Natural killer cell (primary cell): Measurements from ENCODE around the gene DLG5. TPM values are rescaled to one million over a fixed set of nuclear protein-coding genes. Genes with fewer than 3 reads are reported as not detected.

ENCODE experiments used
- ATAC-seq, 3 donors: fragments of 150-1000 bp in 2 of 3; fragments of 200-7000 bp in 1 of 3; cut with Tn5 transposase; 1 replicate in 1 of 3; 2 replicates in 2 of 3; pipeline ENCODE4 v1.10.0; 2021; ENCODE audit warnings: mild to moderate bottlenecking in 2 of 3, moderate library complexity in 2 of 3
- DNase-seq, 2 donors: peaks; one replicate each; pipeline versions ENCODE4 v3.0.0 to v3.0.0-alpha.2; 2013 to 2021; ENCODE audit warnings: mixed read lengths in 1 of 2
- H3K27ac ChIP-seq: one replicate; pipeline ENCODE4 v1.5.1; 2013; ENCODE audit warnings: mild to moderate bottlenecking, low read length
- H3K27me3 ChIP-seq: one replicate; pipeline ENCODE4 v1.6.1; 2013; ENCODE audit warnings: low read length; ENCODE audit not compliant: control insufficient read depth, insufficient read depth
- H3K36me3 ChIP-seq: one replicate; pipeline ENCODE4 v1.6.1; 2013; ENCODE audit warnings: low read length; ENCODE audit not compliant: control insufficient read depth, insufficient read depth
- H3K4me1 ChIP-seq: one replicate; pipeline ENCODE4 v1.6.1; 2013; ENCODE audit warnings: low read length; ENCODE audit not compliant: control insufficient read depth, insufficient read depth
- H3K4me3 ChIP-seq: one replicate; pipeline ENCODE4 v1.5.1; 2013; ENCODE audit warnings: low read length
- H3K9me3 ChIP-seq: one replicate; pipeline ENCODE4 v1.6.1; 2013; ENCODE audit warnings: low read length; ENCODE audit not compliant: control insufficient read depth, insufficient read depth
- H3K27ac Mint-ChIP-seq, 2 donors: one replicate each; pipeline ENCODE4 v1.8.0; 2022; ENCODE audit warnings: mild to moderate bottlenecking in 2 of 2, mixed read lengths in 2 of 2, moderate library complexity in 1 of 2
- H3K27me3 Mint-ChIP-seq, 2 donors: one replicate each; pipeline ENCODE4 v1.8.0; 2022; ENCODE audit warnings: low read depth in 2 of 2, mixed read lengths in 2 of 2
- H3K36me3 Mint-ChIP-seq: one replicate; pipeline ENCODE4 v1.8.0; 2022; ENCODE audit warnings: mixed read lengths
- H3K4me1 Mint-ChIP-seq, 2 donors: one replicate each; pipeline ENCODE4 v1.8.0; 2022; ENCODE audit warnings: mixed read lengths in 2 of 2
- H3K4me3 Mint-ChIP-seq: one replicate; pipeline ENCODE4 v1.8.0; 2022; ENCODE audit warnings: mild to moderate bottlenecking, moderate library complexity, mixed read lengths
- H3K9me3 Mint-ChIP-seq, 2 donors: one replicate each; pipeline ENCODE4 v1.8.0; 2022; ENCODE audit warnings: mixed read lengths in 2 of 2
- CTCF ChIP-seq: fragments of 200-600 bp; IDR thresholded peaks from one replicate; pipeline ENCODE4 v1.8.0; 2022; ENCODE audit warnings: antibody characterized with exemption
- WGBS: methylation state at CpG from one replicate; pipeline ENCODE4 v1.1.7; 2013; ENCODE audit warnings: missing lambda C conversion rate; ENCODE audit not compliant: insufficient coverage; 5-methylcytosine and 5-hydroxymethylcytosine counted together
- intact Hi-C: fragments of 100-400 bp; cut with micrococcal nuclease; formaldehyde crosslinking; loops from one replicate; pipeline ENCODE4 v1.14.2; 2022
- total RNA-seq, 4 donors: library from RNA; stranded (reverse); fragments of 120-200 nt in 1 of 4; gene quantifications; one replicate each; pipeline versions ENCODE4 v1.2.3 to v1.2.4, GENCODE V29; 2013 to 2022

Gene DLG5
- total RNA-seq, 3 donors from 2014 or later (not counting 1 experiment from before 2014, with no cell fraction given) = 52.8 to 75.0 (median 52.9) TPM

GRCh38 chr10:77961668-77962067 lies 35.1 kb upstream of the DLG5 start:
- H3K27me3 ChIP-seq = no peaks in the 10 kb centered on the region
- intact Hi-C loops = no loop called here
- no peaks in the 10 kb centered on the region for H3K4me1 Mint-ChIP-seq
- H3K36me3 Mint-ChIP-seq = no peaks in the 10 kb centered on the region
- no peak overlapping the region for H3K27ac ChIP-seq
- H3K9me3 Mint-ChIP-seq = no peaks in the 10 kb centered on the region
- H3K27ac Mint-ChIP-seq = no peak overlapping the region
- no peaks in the 10 kb centered on the region for H3K4me1 ChIP-seq
- 79% methylated on average over 6 of the region's 6 CpGs for WGBS
- no peaks in the 10 kb centered on the region for H3K9me3 ChIP-seq
- TF ChIP-seq CTCF = no peak
- peaks cover 0 to 6% of the 10 kb centered on the region in 2 donors for H3K27me3 Mint-ChIP-seq
- DNase-seq = no peak
- no peak overlapping the region for H3K4me3 Mint-ChIP-seq
- H3K4me3 ChIP-seq = no peak overlapping the region
- ATAC-seq = no peak
- H3K36me3 ChIP-seq = no peaks in the 10 kb centered on the region

GRCh38 chr10:77960829-77961329 lies 34.3 kb upstream of the DLG5 start:
- Histone ChIP-seq H3K4me1 (no peaks in the 10 kb centered on the region), H3K27me3 (no peaks in the 10 kb centered on the region), H3K4me3 (no peak overlapping the region), H3K27ac (no peak overlapping the region), H3K36me3 (no peaks in the 10 kb centered on the region), H3K9me3 (no peaks in the 10 kb centered on the region)
- intact Hi-C loops = no loop called here
- no peak overlapping the region for H3K27ac Mint-ChIP-seq
- DNase-seq = no peak
- no peaks in the 10 kb centered on the region for H3K36me3 Mint-ChIP-seq
- no peaks in the 10 kb centered on the region for H3K9me3 Mint-ChIP-seq
- TF ChIP-seq CTCF = no peak
- WGBS = 82% methylated on average over 5 of the region's 6 CpGs
- no peaks in the 10 kb centered on the region for H3K4me1 Mint-ChIP-seq
- H3K27me3 Mint-ChIP-seq = peaks cover 0 to 6% of the 10 kb centered on the region in 2 donors
- ATAC-seq = no peak
- no peak overlapping the region for H3K4me3 Mint-ChIP-seq

- Mint-ChIP-seq H3K9me3 (no peaks in the 10 kb centered on the region), H3K4me3 (no peak overlapping the region), H3K27me3 (peaks cover 3 to 4% of the 10 kb centered on the region in 2 donors), H3K36me3 (no peaks in the 10 kb centered on the region), H3K4me1 (no peaks in the 10 kb centered on the region), H3K27ac (no peak overlapping the region)
- WGBS = 85% methylated on average over 8 of the region's 8 CpGs
- ATAC-seq = no peak
- DNase-seq = no peak
- H3K36me3 ChIP-seq = no peaks in the 10 kb centered on the region
- no peak overlapping the region for H3K27ac ChIP-seq
- no peak for TF ChIP-seq CTCF
- H3K9me3 ChIP-seq = no peaks in the 10 kb centered on the region
- H3K27me3 ChIP-seq = no peaks in the 10 kb centered on the region
- intact Hi-C loops = no loop called here
- no peak overlapping the region for H3K4me3 ChIP-seq
- no peaks in the 10 kb centered on the region for H3K4me1 ChIP-seq
Observed at GRCh38 chr10:77959887-77960455, 33.4 kb upstream of the DLG5 start.

GRCh38 chr10:77959384-77959783 lies 32.8 kb upstream of the DLG5 start:
- Mint-ChIP-seq H3K4me1 (no peaks in the 10 kb centered on the region), H3K27ac (no peak overlapping the region), H3K27me3 (peaks cover 0 to 3% of the 10 kb centered on the region in 2 donors), H3K36me3 (no peaks in the 10 kb centered on the region), H3K9me3 (no peaks in the 10 kb centered on the region), H3K4me3 (no peak overlapping the region)
- no peak overlapping the region for H3K27ac ChIP-seq
- H3K27me3 ChIP-seq = no peaks in the 10 kb centered on the region
- ATAC-seq (no peak), DNase-seq (no peak)
- WGBS = 90% methylated on average over 4 of the region's 4 CpGs
- H3K4me3 ChIP-seq = no peak overlapping the region
- TF ChIP-seq CTCF = no peak
- H3K4me1 ChIP-seq = no peaks in the 10 kb centered on the region
- no peaks in the 10 kb centered on the region for H3K36me3 ChIP-seq
- intact Hi-C loops = no loop called here
- no peaks in the 10 kb centered on the region for H3K9me3 ChIP-seq
